MCF 10A (cell line): ENCODE data around the gene FAM83E. TPM values are rescaled to one million over a fixed set of nuclear protein-coding genes. Genes with fewer than 3 reads are reported as not detected.

Experiments
- BruUV-seq: library from RNA; stranded (reverse); fragments of 400-500 nt; replicated peaks from 2 replicates; lab custom pipeline; 2021; lab: Mats Ljungman, UMichigan
- CTCF ChIA-PET: fragments of 300-600 bp; sonication (Branson Sonifier 250); formaldehyde crosslinking; extraction: SDS; loops from one replicate; lab custom pipeline; 2021; ENCODE audit warnings: antibody characterized with exemption, inconsistent platforms; lab: Yijun Ruan, JAX
- POLR2A ChIA-PET: fragments of 300-600, 350-650 bp; sonication (Branson Sonifier 250); formaldehyde crosslinking; extraction: SDS; loops from one replicate; lab custom pipeline; 2020; ENCODE audit warnings: antibody characterized with exemption, inconsistent platforms; lab: Yijun Ruan, JAX
- DNase-seq: peaks from one replicate; pipeline ENCODE4 v3.0.0-alpha.2; 2018; ENCODE audit not compliant: unreplicated experiment
- H3K27ac Mint-ChIP-seq: one replicate; pipeline ENCODE4 v1.8.0; 2022; ENCODE audit warnings: mild to moderate bottlenecking, low read depth, mixed read lengths; ENCODE audit not compliant: unreplicated experiment
- H3K27me3 Mint-ChIP-seq: one replicate; pipeline ENCODE4 v1.8.0; 2022; ENCODE audit warnings: mixed read lengths; ENCODE audit not compliant: insufficient read depth, unreplicated experiment
- H3K36me3 Mint-ChIP-seq: one replicate; pipeline ENCODE4 v1.8.0; 2022; ENCODE audit warnings: mild to moderate bottlenecking, moderate library complexity, mixed read lengths; ENCODE audit not compliant: insufficient read depth, unreplicated experiment
- H3K4me1 Mint-ChIP-seq: one replicate; pipeline ENCODE4 v1.8.0; 2022; ENCODE audit warnings: mixed read lengths; ENCODE audit not compliant: insufficient read depth, unreplicated experiment
- H3K4me3 Mint-ChIP-seq: one replicate; pipeline ENCODE4 v1.8.0; 2022; ENCODE audit warnings: mild to moderate bottlenecking, moderate library complexity, mixed read lengths; ENCODE audit not compliant: unreplicated experiment
- H3K9me3 Mint-ChIP-seq: one replicate; pipeline ENCODE4 v1.8.0; 2022; ENCODE audit warnings: mixed read lengths; ENCODE audit not compliant: unreplicated experiment
- CTCF ChIP-seq: fragments of 200-600 bp; IDR thresholded peaks from one replicate; pipeline ENCODE4 v1.8.0; 2022; ENCODE audit warnings: antibody characterized with exemption, mild to moderate bottlenecking; ENCODE audit not compliant: unreplicated experiment
- intact Hi-C: fragments of 100-400 bp; cut with micrococcal nuclease; formaldehyde crosslinking; loops from 2 replicates; pipeline ENCODE4 v1.14.1; 2022
- total RNA-seq: library from RNA; stranded (reverse); gene quantifications from 2 replicates; pipeline ENCODE4 v1.2.3, GENCODE V29; 2022

Gene FAM83E
- total RNA-seq, 1 experiment from 2014 or later, result 0.89 TPM

- Mint-ChIP-seq H3K27me3 (no peaks in the 10 kb centered on the region), H3K4me3 (no peak overlapping the region), H3K4me1 (peaks cover 14% of the 10 kb centered on the region), H3K36me3 (no peaks in the 10 kb centered on the region), H3K27ac (no peak overlapping the region), H3K9me3 (no peaks in the 10 kb centered on the region)
- no peak for TF ChIP-seq CTCF
- no TSS peak for BruUV-seq
- POLR2A ChIA-PET, result interaction anchor here (1.4 kb wide), 1 partner anchor 16 kb away, joined by 6 read pairs; no protein-coding TSS in a partner anchor
- intact Hi-C loops, result no loop called here
- CTCF ChIA-PET, result interaction anchor here (0.6 to 2.4 kb wide), 7 partner anchors 10 to 1817 kb away, joined by 3 to 10 read pairs (median 5); no protein-coding TSS in a partner anchor
- DNase-seq, result no peak
Observed at GRCh38 chr19:48573163-48573505, 41.7 kb downstream of the FAM83E start.

GRCh38 chr19:48571378-48572162 lies 43.3 kb downstream of the FAM83E start:
- H3K27me3 Mint-ChIP-seq, result no peaks in the 10 kb centered on the region
- H3K27ac Mint-ChIP-seq, result no peak overlapping the region
- H3K36me3 Mint-ChIP-seq, result no peaks in the 10 kb centered on the region
- no peak overlapping the region for H3K4me3 Mint-ChIP-seq
- ChIA-PET POLR2A (interaction anchor here (1.0 kb wide), 1 partner anchor 250 kb away, joined by 3 read pairs; a partner anchor contains a TSS), CTCF (interaction anchor here (0.6 to 1.4 kb wide), 4 partner anchors 13 to 180 kb away, joined by 3 to 6 read pairs (median 4); no protein-coding TSS in a partner anchor)
- BruUV-seq, result no TSS peak
- TF ChIP-seq CTCF, result no peak
- no peaks in the 10 kb centered on the region for H3K9me3 Mint-ChIP-seq
- H3K4me1 Mint-ChIP-seq, result peaks cover 19% of the 10 kb centered on the region
- DNase-seq, result no peak
- intact Hi-C loops, result no loop called here

GRCh38 chr19:48569814-48570213 lies 45.1 kb downstream of the FAM83E start:
- intact Hi-C loops, result no loop called here
- Mint-ChIP-seq H3K4me1 (peaks cover 24% of the 10 kb centered on the region), H3K4me3 (no peak overlapping the region), H3K27ac (no peak overlapping the region), H3K27me3 (no peaks in the 10 kb centered on the region), H3K36me3 (no peaks in the 10 kb centered on the region), H3K9me3 (no peaks in the 10 kb centered on the region)
- BruUV-seq, result no TSS peak
- POLR2A ChIA-PET, result no interaction called here
- CTCF ChIA-PET, result no interaction called here
- no peak for DNase-seq
- TF ChIP-seq CTCF, result no peak

GRCh38 chr19:48568345-48568886 lies 46.5 kb downstream of the FAM83E start:
- peaks cover 3% of the 10 kb centered on the region for H3K36me3 Mint-ChIP-seq
- no peak overlapping the region for H3K27ac Mint-ChIP-seq
- TF ChIP-seq CTCF, result no peak
- H3K4me3 Mint-ChIP-seq, result peak overlapping the region; percentile 53
- ChIA-PET POLR2A (interaction anchor here (0.6 to 1.4 kb wide), 8 partner anchors 9 to 252 kb away, joined by 3 to 6 read pairs (median 3); partner anchors contain the start of genes RPL18 and SPHK2), CTCF (interaction anchor here (0.5 to 1.0 kb wide), 6 partner anchors 10 to 62 kb away, joined by 3 to 4 read pairs (median 3); no protein-coding TSS in a partner anchor)
- H3K4me1 Mint-ChIP-seq, result peaks cover 19% of the 10 kb centered on the region
- H3K27me3 Mint-ChIP-seq, result no peaks in the 10 kb centered on the region
- H3K9me3 Mint-ChIP-seq, result no peaks in the 10 kb centered on the region
- no TSS peak for BruUV-seq
- peak; percentile 98 for DNase-seq
- intact Hi-C loops, result no loop called here
